ENCODE data around the gene YJEFN3.

DNA sequence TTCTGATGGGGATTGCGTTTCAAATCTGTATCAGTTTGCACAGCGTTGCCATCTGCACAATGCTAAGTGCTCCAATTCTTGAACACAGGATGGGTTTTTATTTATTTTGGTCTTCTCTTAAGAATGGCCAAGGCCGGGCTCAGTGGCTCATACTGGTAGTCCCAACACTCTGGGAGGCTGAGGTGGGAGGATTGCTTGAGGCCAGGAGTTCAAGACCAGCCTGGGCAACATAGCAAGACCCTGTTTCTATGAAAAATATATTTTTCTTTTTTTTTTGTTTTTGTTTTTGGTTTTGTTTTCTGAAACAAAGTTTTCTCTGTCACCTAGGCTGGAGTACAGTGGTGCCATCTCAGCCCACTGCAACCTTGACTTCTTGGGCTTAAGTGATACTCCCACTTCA is 5.5 kb upstream of the YJEFN3 start:
- TF ChIP-seq POLR2A (IDR thresholded peaks at IDR 0.05): no peak
- TF ChIP-seq, protein P1, sequence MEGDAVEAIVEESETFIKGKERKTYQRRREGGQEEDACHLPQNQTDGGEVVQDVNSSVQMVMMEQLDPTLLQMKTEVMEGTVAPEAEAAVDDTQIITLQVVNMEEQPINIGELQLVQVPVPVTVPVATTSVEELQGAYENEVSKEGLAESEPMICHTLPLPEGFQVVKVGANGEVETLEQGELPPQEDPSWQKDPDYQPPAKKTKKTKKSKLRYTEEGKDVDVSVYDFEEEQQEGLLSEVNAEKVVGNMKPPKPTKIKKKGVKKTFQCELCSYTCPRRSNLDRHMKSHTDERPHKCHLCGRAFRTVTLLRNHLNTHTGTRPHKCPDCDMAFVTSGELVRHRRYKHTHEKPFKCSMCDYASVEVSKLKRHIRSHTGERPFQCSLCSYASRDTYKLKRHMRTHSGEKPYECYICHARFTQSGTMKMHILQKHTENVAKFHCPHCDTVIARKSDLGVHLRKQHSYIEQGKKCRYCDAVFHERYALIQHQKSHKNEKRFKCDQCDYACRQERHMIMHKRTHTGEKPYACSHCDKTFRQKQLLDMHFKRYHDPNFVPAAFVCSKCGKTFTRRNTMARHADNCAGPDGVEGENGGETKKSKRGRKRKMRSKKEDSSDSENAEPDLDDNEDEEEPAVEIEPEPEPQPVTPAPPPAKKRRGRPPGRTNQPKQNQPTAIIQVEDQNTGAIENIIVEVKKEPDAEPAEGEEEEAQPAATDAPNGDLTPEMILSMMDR (IDR thresholded peaks at IDR 0.05): no peak

Measured in vagina (tissue), 2 donors.